HepG2 (cell line): ENCODE measurements around the gene TCEAL9. TPM values are rescaled to one million over a fixed set of nuclear protein-coding genes. Genes with fewer than 3 reads are reported as not detected.

Source experiments
- ATAC-seq: fragments of 200-7000 bp; cut with Tn5 transposase; 3 replicates; pipeline ENCODE4 v1.9.1; 2020; ENCODE audit warnings: mild to moderate bottlenecking, moderate library complexity
- BruUV-seq: library from RNA; stranded (reverse); fragments of 400-500 nt; replicated peaks from 2 replicates; lab custom pipeline; 2021; lab: Mats Ljungman, UMichigan
- CTCF ChIA-PET: fragments of 300-600 bp; formaldehyde crosslinking; extraction: SDS; loops from one replicate; lab custom pipeline; 2021; ENCODE audit warnings: low total read pairs, inconsistent platforms, low intra/inter-chr PET ratio; lab: Yijun Ruan, JAX
- POLR2A ChIA-PET: fragments of 350-600 bp; sonication (Branson Sonifier 250); formaldehyde crosslinking; loops from one replicate; lab custom pipeline; 2020; ENCODE audit warnings: antibody characterized with exemption, inconsistent platforms; lab: Yijun Ruan, JAX
- DNase-seq: peaks from one replicate; pipeline ENCODE4 v3.0.0-alpha.2; 2015; ENCODE audit warnings: low spot score
- FAIRE-seq: peaks from 3 replicates; lab custom pipeline; 2011; peaks lifted over from hg19 to GRCh38; lab: Jason Lieb, UNC
- H2AFZ ChIP-seq: one replicate; pipeline ENCODE4 v1.6.1; 2011; ENCODE audit warnings: low read length, inconsistent platforms
- H3K27ac ChIP-seq: fragments of 300-600 bp; 3 replicates; pipeline ENCODE4 v1.8.0; 2011; ENCODE audit warnings: mixed run types, mild to moderate bottlenecking, mixed read lengths, low read length, inconsistent platforms; ENCODE audit not compliant: insufficient read depth; ENCODE audit errors: extremely low read length
- H3K27me3 ChIP-seq, 2 experiments: fragments of 200-600 bp in 1 of 2; 2 replicates in 1 of 2; 3 replicates in 1 of 2; pipeline versions ENCODE4 v1.6.0 to v1.8.0; 2011; ENCODE audit warnings: low read length in 2 of 2, mild to moderate bottlenecking in 2 of 2, moderate library complexity in 2 of 2, inconsistent platforms in 1 of 2; ENCODE audit not compliant: insufficient read depth in 2 of 2, control insufficient read depth in 1 of 2
- H3K36me3 ChIP-seq, 2 experiments: fragments of 200-600 bp in 1 of 2; replicated peaks in 1 of 2; 2 replicates in 1 of 2; 3 replicates in 1 of 2; pipeline versions ENCODE4 v1.5.1 to v1.8.0; 2011; ENCODE audit warnings: low read length in 2 of 2, inconsistent platforms in 1 of 2; ENCODE audit not compliant: insufficient read depth in 2 of 2, control insufficient read depth in 1 of 2
- H3K4me1 ChIP-seq: 2 replicates; pipeline ENCODE4 v1.5.1; 2012; ENCODE audit warnings: low read length, inconsistent platforms; ENCODE audit not compliant: insufficient read depth
- H3K4me2 ChIP-seq: 2 replicates; pipeline ENCODE4 v1.6.0; 2011; ENCODE audit warnings: low read depth, low read length, inconsistent platforms
- H3K4me3 ChIP-seq, 3 experiments: fragments of 200-600 bp in 1 of 3; sonication (generic), shearing (Covaris generic) in 1 of 3; replicated peaks in 1 of 3; 2 replicates each; pipeline ENCODE4 v1.5.1; 2011 to 2016; ENCODE audit warnings: low read length in 3 of 3, inconsistent platforms in 2 of 3, low read depth in 2 of 3, mild to moderate bottlenecking in 2 of 3, control low read depth in 1 of 3, mixed read lengths in 1 of 3; ENCODE audit not compliant: insufficient read depth in 1 of 3
- H3K79me2 ChIP-seq: one replicate; pipeline ENCODE4 v1.6.1; 2011; ENCODE audit warnings: low read length, inconsistent platforms; ENCODE audit not compliant: insufficient read depth
- H3K9ac ChIP-seq: 2 replicates; pipeline ENCODE4 v1.6.0; 2011; ENCODE audit warnings: mild to moderate bottlenecking, low read depth, low read length, inconsistent platforms; ENCODE audit not compliant: insufficient read depth
- H3K9me3 ChIP-seq: 2 replicates; pipeline ENCODE4 v1.5.1; 2012; ENCODE audit warnings: mild to moderate bottlenecking, low read length
- H4K20me1 ChIP-seq: 2 replicates; pipeline ENCODE4 v1.6.0; 2011; ENCODE audit warnings: inconsistent platforms, mild to moderate bottlenecking, low read length, moderate library complexity; ENCODE audit not compliant: insufficient read depth
- FOXJ3 ChIP-seq: sonication (generic); formaldehyde crosslinking; IDR thresholded peaks from 2 replicates; pipeline ENCODE4 v1.4.0; 2020; ENCODE audit warnings: missing genetic modification reagents, mild to moderate bottlenecking, borderline replicate concordance
- GABPB1 ChIP-seq: IDR thresholded peaks from 2 replicates; pipeline ENCODE4 v1.6.1; 2016; ENCODE audit warnings: mild to moderate bottlenecking, missing genetic modification reagents, moderate library complexity, missing compliant biosample characterization
- HES4 ChIP-seq: sonication (generic); formaldehyde crosslinking; IDR thresholded peaks from 2 replicates; pipeline ENCODE4 v1.9.0; 2021; ENCODE audit warnings: mild to moderate bottlenecking, missing genetic modification reagents, borderline replicate concordance
- HNF4G ChIP-seq, 2 experiments: sonication (generic) in 1 of 2; formaldehyde crosslinking in 1 of 2; IDR thresholded peaks; 2 replicates each; pipeline versions ENCODE4 v1.4.0 to v1.6.1; 2011 to 2020; ENCODE audit warnings: borderline replicate concordance in 2 of 2, low read depth in 2 of 2, mild to moderate bottlenecking in 2 of 2, low read length in 1 of 2, missing genetic modification reagents in 1 of 2, moderate library complexity in 1 of 2
- NFKB2 ChIP-seq: sonication (generic); formaldehyde crosslinking; IDR thresholded peaks from 2 replicates; pipeline ENCODE4 v1.4.0; 2020; ENCODE audit warnings: missing genetic modification reagents, borderline replicate concordance
- PHF8 ChIP-seq: sonication (generic); formaldehyde crosslinking; IDR thresholded peaks from 2 replicates; pipeline ENCODE4 v1.5.0; 2020; ENCODE audit warnings: missing genetic modification reagents
- RORA ChIP-seq: sonication (generic); formaldehyde crosslinking; IDR thresholded peaks from 2 replicates; pipeline ENCODE4 v1.5.0; 2020; ENCODE audit warnings: mild to moderate bottlenecking, missing genetic modification reagents, moderate library complexity
- ZNF432 ChIP-seq: sonication (generic); formaldehyde crosslinking; IDR thresholded peaks from 2 replicates; pipeline ENCODE4 v1.5.0; 2020; ENCODE audit warnings: missing genetic modification reagents, mild to moderate bottlenecking, borderline replicate concordance
- ZNF556 ChIP-seq: sonication (generic); formaldehyde crosslinking; IDR thresholded peaks from 2 replicates; pipeline ENCODE4 v1.4.0; 2020; ENCODE audit warnings: mild to moderate bottlenecking, missing genetic modification reagents, borderline replicate concordance
- WGBS: methylation state at CpG from one replicate; pipeline ENCODE4 v1.1.6; 2017; ENCODE audit warnings: low lambda C conversion rate; 5-methylcytosine and 5-hydroxymethylcytosine counted together
- in situ Hi-C: cut with HindIII; loops from 2 replicates; pipeline ENCODE4 v1.10.0; 2017; ENCODE audit warnings: low pct_unique_long_range_greater_than_20kb; ENCODE audit not compliant: extremely low pct_ligation_motif_present
- intact Hi-C: fragments of 100-400 bp; cut with micrococcal nuclease; formaldehyde crosslinking; loops from one replicate; pipeline ENCODE4 v1.10.0; 2022; ENCODE audit not compliant: unreplicated experiment
- polyA plus RNA-seq, 8 experiments: library from polyadenylated mRNA; depleted of rRNA in 3 of 8; stranded (reverse) in 7 of 8; unstranded in 1 of 8; fragments of >200 nt; fragmentation: Illumina TruSeq in 4 of 8; extraction: Trizol in 4 of 8; gene quantifications; 2 replicates each; pipeline versions ENCODE4 v1.2.1 to v1.2.3, GENCODE V29; 2011 to 2016; ENCODE audit warnings: low read depth in 4 of 8, missing spikeins in 1 of 8, mixed read lengths in 1 of 8; ENCODE audit not compliant: insufficient read depth in 1 of 8
- total RNA-seq, 5 experiments: library from RNA; depleted of rRNA; stranded (reverse); fragments of >200 nt; fragmentation: Illumina TruSeq; extraction: Trizol; gene quantifications; 2 replicates each; pipeline ENCODE4 v1.2.3, GENCODE V29; 2016; ENCODE audit warnings: low read depth in 1 of 5
- TF ChIP-seq, protein P1 (sequence below): sonication (generic); formaldehyde crosslinking; IDR thresholded peaks from 2 replicates; pipeline ENCODE4 v1.4.0; 2020; ENCODE audit warnings: missing genetic modification reagents, mild to moderate bottlenecking, borderline replicate concordance
- TF ChIP-seq, protein P2 (sequence below): sonication (generic); formaldehyde crosslinking; IDR thresholded peaks from 2 replicates; pipeline ENCODE4 v1.4.0; 2020; ENCODE audit warnings: missing genetic modification reagents

Gene TCEAL9
- total and polyA plus RNA-seq, 2 of the 13 experiments (the other 11 are each of a cell fraction or from before 2014, with no cell fraction given) = 15.8 to 45.8 TPM

DNA sequence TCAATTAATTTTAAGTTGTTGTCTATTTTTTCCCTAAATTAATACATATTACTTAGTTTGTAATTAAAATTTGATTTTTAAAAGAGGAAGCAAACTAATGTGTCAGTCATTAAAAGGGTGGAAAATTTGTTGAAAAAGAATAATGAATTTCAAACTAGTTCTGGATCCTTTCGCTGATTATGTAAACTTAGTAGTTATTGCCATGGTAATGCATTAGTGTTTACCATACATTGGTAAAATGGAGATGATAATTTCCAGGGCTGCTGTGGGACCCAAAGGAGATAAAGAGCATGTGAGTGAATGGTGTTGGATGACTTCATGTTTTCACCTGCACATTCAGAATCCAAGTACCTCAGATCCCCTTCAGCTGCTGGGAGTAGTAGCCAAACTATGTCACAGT is 26.6 kb downstream of the TCEAL9 start:
- H2AFZ ChIP-seq = no peak overlapping the region

More for the DNA sequence above, 26.6 kb downstream of the TCEAL9 start:
- Histone ChIP-seq H3K27ac (no peak overlapping the region), H3K79me2 (no peaks in the 10 kb centered on the region), H3K4me1 (no peaks in the 10 kb centered on the region), H3K9ac (no peak overlapping the region), H3K4me2 (no peak overlapping the region), H3K9me3 (no peaks in the 10 kb centered on the region), H3K36me3 (no peaks in the 10 kb centered on the region), H3K27me3 (no peaks in the 10 kb centered on the region)
- WGBS = 6% methylated on average over 1 of the region's 1 CpG
- POLR2A ChIA-PET = no interaction called here
- CTCF ChIA-PET = no interaction called here
- no TSS peak for BruUV-seq
- TF ChIP-seq, protein P1, sequence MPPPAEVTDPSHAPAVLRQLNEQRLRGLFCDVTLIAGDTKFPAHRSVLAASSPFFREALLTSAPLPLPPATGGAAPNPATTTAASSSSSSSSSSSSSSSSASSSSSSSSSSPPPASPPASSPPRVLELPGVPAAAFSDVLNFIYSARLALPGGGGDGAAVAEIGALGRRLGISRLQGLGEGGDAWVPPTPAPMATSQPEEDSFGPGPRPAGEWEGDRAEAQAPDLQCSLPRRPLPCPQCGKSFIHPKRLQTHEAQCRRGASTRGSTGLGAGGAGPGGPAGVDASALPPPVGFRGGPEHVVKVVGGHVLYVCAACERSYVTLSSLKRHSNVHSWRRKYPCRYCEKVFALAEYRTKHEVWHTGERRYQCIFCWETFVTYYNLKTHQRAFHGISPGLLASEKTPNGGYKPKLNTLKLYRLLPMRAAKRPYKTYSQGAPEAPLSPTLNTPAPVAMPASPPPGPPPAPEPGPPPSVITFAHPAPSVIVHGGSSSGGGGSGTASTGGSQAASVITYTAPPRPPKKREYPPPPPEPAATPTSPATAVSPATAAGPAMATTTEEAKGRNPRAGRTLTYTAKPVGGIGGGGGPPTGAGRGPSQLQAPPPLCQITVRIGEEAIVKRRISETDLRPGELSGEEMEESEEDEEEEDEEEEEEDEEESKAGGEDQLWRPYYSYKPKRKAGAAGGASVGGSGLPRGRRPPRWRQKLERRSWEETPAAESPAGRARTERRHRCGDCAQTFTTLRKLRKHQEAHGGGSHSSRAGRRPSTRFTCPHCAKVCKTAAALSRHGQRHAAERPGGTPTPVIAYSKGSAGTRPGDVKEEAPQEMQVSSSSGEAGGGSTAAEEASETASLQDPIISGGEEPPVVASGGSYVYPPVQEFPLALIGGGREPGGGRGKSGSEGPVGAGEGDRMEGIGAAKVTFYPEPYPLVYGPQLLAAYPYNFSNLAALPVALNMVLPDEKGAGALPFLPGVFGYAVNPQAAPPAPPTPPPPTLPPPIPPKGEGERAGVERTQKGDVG = no peak
- no peak for TF ChIP-seq ZNF432
- TF ChIP-seq RORA (CRISPR knock-in tag) = no peak
- no peak for TF ChIP-seq HNF4G (IDR thresholded peaks at IDR 0.05; ENCODE audit: borderline replicate concordance, low read depth, low read length)
- TF ChIP-seq HNF4G (CRISPR knock-in tag; IDR thresholded peaks at IDR 0.05; ENCODE audit: borderline replicate concordance, low read depth) = no peak
- TF ChIP-seq NFKB2 (CRISPR knock-in tag) = no peak
- TF ChIP-seq ZNF556 = no peak
- TF ChIP-seq, protein P2, sequence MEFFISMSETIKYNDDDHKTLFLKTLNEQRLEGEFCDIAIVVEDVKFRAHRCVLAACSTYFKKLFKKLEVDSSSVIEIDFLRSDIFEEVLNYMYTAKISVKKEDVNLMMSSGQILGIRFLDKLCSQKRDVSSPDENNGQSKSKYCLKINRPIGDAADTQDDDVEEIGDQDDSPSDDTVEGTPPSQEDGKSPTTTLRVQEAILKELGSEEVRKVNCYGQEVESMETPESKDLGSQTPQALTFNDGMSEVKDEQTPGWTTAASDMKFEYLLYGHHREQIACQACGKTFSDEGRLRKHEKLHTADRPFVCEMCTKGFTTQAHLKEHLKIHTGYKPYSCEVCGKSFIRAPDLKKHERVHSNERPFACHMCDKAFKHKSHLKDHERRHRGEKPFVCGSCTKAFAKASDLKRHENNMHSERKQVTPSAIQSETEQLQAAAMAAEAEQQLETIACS = no peak
- no peak for TF ChIP-seq HES4
- no peak for TF ChIP-seq GABPB1 (CRISPR knock-in tag)
- TF ChIP-seq FOXJ3 (CRISPR knock-in tag) = no peak
- no peak for TF ChIP-seq PHF8 (CRISPR knock-in tag)
- TF ChIP-seq, all 625 proteins: peak for 0
- DNase-seq (no peak), FAIRE-seq (no peak), ATAC-seq (no peak)
- intact Hi-C loops (no loop called here), in situ Hi-C loops (no loop called here)
- Histone ChIP-seq H3K4me3 (no peak overlapping the region), H4K20me1 (no peaks in the 10 kb centered on the region)
